SU-DHL-6 (cell line): Measurements from ENCODE around the gene SMAD2.

Experiments used
- H2AFZ ChIP-seq: fragments of 200-600 bp; sonication (generic); 2 replicates; pipeline ENCODE4 v1.6.1; 2014; ENCODE audit warnings: low read depth, mild to moderate bottlenecking, moderate library complexity, mixed read lengths, antibody characterized with exemption, low read length; ENCODE audit not compliant: severe bottlenecking
- H3F3A ChIP-seq: fragments of 200-600 bp; shearing (Covaris generic); 2 replicates; pipeline ENCODE4 v1.6.0; 2016; ENCODE audit warnings: antibody characterized with exemption, mild to moderate bottlenecking; ENCODE audit not compliant: insufficient read depth
- H3K27ac ChIP-seq: fragments of 200-600 bp; sonication (generic); 2 replicates; pipeline ENCODE4 v1.5.1; 2016; ENCODE audit warnings: low read depth, mild to moderate bottlenecking, low read length, moderate library complexity, mixed read lengths
- H3K27me3 ChIP-seq: fragments of 200-600 bp; sonication (generic), shearing (Covaris generic); 2 replicates; pipeline ENCODE4 v1.6.0; 2014; ENCODE audit warnings: mild to moderate bottlenecking, low read length
- H3K36me3 ChIP-seq: fragments of 200-600 bp; sonication (generic); 2 replicates; pipeline ENCODE4 v1.6.1; 2014; ENCODE audit warnings: mild to moderate bottlenecking, low read length, mixed read lengths
- H3K4me2 ChIP-seq: fragments of 300-600, 200-600 bp; shearing (Covaris generic), sonication (generic); 2 replicates; pipeline ENCODE4 v1.6.0; 2014; ENCODE audit warnings: low read length, low read depth, mild to moderate bottlenecking; ENCODE audit not compliant: poor library complexity, severe bottlenecking
- H3K4me3 ChIP-seq: fragments of 200-600 bp; sonication (generic); 2 replicates; pipeline ENCODE4 v1.5.1; 2014; ENCODE audit warnings: antibody characterized with exemption, low read length, mild to moderate bottlenecking, mixed read lengths; ENCODE audit not compliant: insufficient read depth, poor library complexity, severe bottlenecking
- H3K79me2 ChIP-seq: fragments of 200-600 bp; sonication (generic); 2 replicates; pipeline ENCODE4 v1.6.1; 2014; ENCODE audit warnings: mild to moderate bottlenecking, low read length, moderate library complexity; ENCODE audit not compliant: insufficient read depth
- H3K9ac ChIP-seq: fragments of 200-600 bp; sonication (generic); 2 replicates; pipeline ENCODE4 v1.7.0; 2014; ENCODE audit warnings: mild to moderate bottlenecking, low read length
- H3K9me2 ChIP-seq: fragments of 200-600 bp; sonication (generic); replicated peaks from 2 replicates; pipeline ENCODE4 v1.6.1; 2014; ENCODE audit warnings: low read length; ENCODE audit not compliant: insufficient read depth
- H3K9me3 ChIP-seq: fragments of 200-600 bp; sonication (generic); 2 replicates; pipeline ENCODE4 v1.6.1; 2014; ENCODE audit warnings: low read length, mixed read lengths; ENCODE audit not compliant: insufficient read depth
- H4K20me1 ChIP-seq: fragments of 200-600 bp; sonication (generic); 2 replicates; pipeline ENCODE4 v1.6.1; 2014; ENCODE audit warnings: low read depth, mild to moderate bottlenecking, antibody characterized with exemption, low read length, moderate library complexity, mixed read lengths
- EZH2phosphoT487 ChIP-seq: fragments of 200-600 bp; sonication (generic), shearing (Covaris generic); conservative IDR thresholded peaks from 2 replicates; pipeline ENCODE4 v1.6.1; 2018; ENCODE audit warnings: mild to moderate bottlenecking, antibody characterized with exemption, low read length, moderate library complexity, mixed read lengths
- TF ChIP-seq, protein P1 (sequence below): fragments of 200-600 bp; sonication (generic); IDR thresholded peaks from one replicate; pipeline ENCODE4 v1.5.1; 2017; ENCODE audit warnings: antibody characterized with exemption, mild to moderate bottlenecking, low read length, moderate library complexity; ENCODE audit not compliant: insufficient read depth, poor library complexity, severe bottlenecking

Gene SMAD2

DNA sequence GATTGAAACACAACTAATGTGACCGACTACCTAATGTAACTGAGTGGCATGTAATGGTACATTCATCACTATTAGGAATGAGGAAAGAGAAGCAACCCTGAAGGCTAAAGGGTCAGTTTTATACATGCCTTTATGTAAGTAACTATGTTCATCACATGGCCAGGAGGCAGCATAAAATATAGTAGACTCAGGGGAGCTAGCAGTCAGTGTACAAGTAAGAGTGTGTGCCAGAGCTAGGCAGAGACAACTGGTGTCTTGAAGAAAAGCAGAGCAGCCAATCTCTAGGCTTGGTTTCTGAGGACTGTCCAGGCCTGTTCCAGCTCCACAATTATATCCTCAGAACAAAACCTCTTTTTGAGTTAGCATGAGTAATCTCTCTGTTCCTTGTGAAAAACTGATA is 18.1 kb downstream of the SMAD2 start:
- H3K79me2 ChIP-seq: peaks cover 100% of the 10 kb centered on the region
- H4K20me1 ChIP-seq: peaks cover 53% of the 10 kb centered on the region
- TF ChIP-seq, protein P1, sequence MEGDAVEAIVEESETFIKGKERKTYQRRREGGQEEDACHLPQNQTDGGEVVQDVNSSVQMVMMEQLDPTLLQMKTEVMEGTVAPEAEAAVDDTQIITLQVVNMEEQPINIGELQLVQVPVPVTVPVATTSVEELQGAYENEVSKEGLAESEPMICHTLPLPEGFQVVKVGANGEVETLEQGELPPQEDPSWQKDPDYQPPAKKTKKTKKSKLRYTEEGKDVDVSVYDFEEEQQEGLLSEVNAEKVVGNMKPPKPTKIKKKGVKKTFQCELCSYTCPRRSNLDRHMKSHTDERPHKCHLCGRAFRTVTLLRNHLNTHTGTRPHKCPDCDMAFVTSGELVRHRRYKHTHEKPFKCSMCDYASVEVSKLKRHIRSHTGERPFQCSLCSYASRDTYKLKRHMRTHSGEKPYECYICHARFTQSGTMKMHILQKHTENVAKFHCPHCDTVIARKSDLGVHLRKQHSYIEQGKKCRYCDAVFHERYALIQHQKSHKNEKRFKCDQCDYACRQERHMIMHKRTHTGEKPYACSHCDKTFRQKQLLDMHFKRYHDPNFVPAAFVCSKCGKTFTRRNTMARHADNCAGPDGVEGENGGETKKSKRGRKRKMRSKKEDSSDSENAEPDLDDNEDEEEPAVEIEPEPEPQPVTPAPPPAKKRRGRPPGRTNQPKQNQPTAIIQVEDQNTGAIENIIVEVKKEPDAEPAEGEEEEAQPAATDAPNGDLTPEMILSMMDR: no peak
- no peak for TF ChIP-seq EZH2phosphoT487
- H3K27me3 ChIP-seq: no peaks in the 10 kb centered on the region
- no peak overlapping the region for H3K9ac ChIP-seq
- H3K27ac ChIP-seq: no peak overlapping the region
- no peak overlapping the region for H2AFZ ChIP-seq
- peaks cover 11% of the 10 kb centered on the region; the same call in 1 of the 2 replicates for H3K36me3 ChIP-seq
- H3K9me2 ChIP-seq: no peaks in the 10 kb centered on the region
- H3K9me3 ChIP-seq: no peaks in the 10 kb centered on the region
- no peak overlapping the region for H3K4me3 ChIP-seq
- H3K4me2 ChIP-seq: no peak overlapping the region
- H3F3A ChIP-seq: peaks cover 6% of the 10 kb centered on the region

GRCh38 chr18:47911877-47912276 is 18.6 kb downstream of the SMAD2 start:
- no peak overlapping the region for H3K4me2 ChIP-seq
- TF ChIP-seq, protein P1: no peak
- TF ChIP-seq EZH2phosphoT487: no peak
- peaks cover 48% of the 10 kb centered on the region for H4K20me1 ChIP-seq

GRCh38 chr18:47909484-47909883 is 21.0 kb downstream of the SMAD2 start:
- Histone ChIP-seq H3K36me3 (peaks cover 22% of the 10 kb centered on the region), H4K20me1 (peaks cover 34% of the 10 kb centered on the region), H3F3A (peaks cover 5% of the 10 kb centered on the region; the same call in 1 of the 2 replicates), H3K79me2 (peaks cover 100% of the 10 kb centered on the region), H3K9me2 (no peaks in the 10 kb centered on the region), H3K9ac (no peak overlapping the region), H2AFZ (no peak overlapping the region), H3K4me2 (no peak overlapping the region), H3K27me3 (no peaks in the 10 kb centered on the region), H3K4me3 (no peak overlapping the region), H3K27ac (no peak overlapping the region), H3K9me3 (peaks cover 7% of the 10 kb centered on the region; the same call in 1 of the 2 replicates)
- no peak for TF ChIP-seq EZH2phosphoT487
- TF ChIP-seq, protein P1: no peak

More at GRCh38 chr18:47911877-47912276, 18.6 kb downstream of the SMAD2 start:
- Histone ChIP-seq H3K36me3 (peaks cover 15% of the 10 kb centered on the region), H3K9me3 (peaks cover under 1% of the 10 kb centered on the region; the same call in 1 of the 2 replicates), H3K79me2 (peaks cover 100% of the 10 kb centered on the region), H3K27me3 (no peaks in the 10 kb centered on the region), H3K4me3 (no peak overlapping the region), H3F3A (peaks cover 6% of the 10 kb centered on the region), H3K9me2 (no peaks in the 10 kb centered on the region), H3K27ac (no peak overlapping the region), H2AFZ (no peak overlapping the region), H3K9ac (no peak overlapping the region)
